OCI-LY7 (cell line): Measurements from ENCODE around the gene CAMK2B. TPM values are rescaled to one million over a fixed set of nuclear protein-coding genes. Genes with fewer than 3 reads are reported as not detected.
A peak's percentile ranks its signal among the peaks of the same experiment; 100 is the strongest.

Experiments
- BruUV-seq: library from RNA; stranded (reverse); fragments of 400-500 nt; replicated peaks from 2 replicates; lab custom pipeline; 2021; lab: Mats Ljungman, UMichigan
- CTCF ChIA-PET: fragments of 300-600 bp; sonication (Branson Sonifier 250); formaldehyde crosslinking; loops from one replicate; lab custom pipeline; 2022; ENCODE audit warnings: antibody characterized with exemption; ENCODE audit not compliant: unreplicated experiment; lab: Charles Lee
- POLR2A ChIA-PET: fragments of 300-600 bp; sonication (Branson Sonifier 250); formaldehyde crosslinking; loops from one replicate; lab custom pipeline; 2022; ENCODE audit warnings: antibody characterized with exemption; lab: Charles Lee
- DNase-seq: peaks from one replicate; pipeline ENCODE4 v3.0.0-alpha.2; 2015; ENCODE audit warnings: low spot score
- H2AFZ ChIP-seq: fragments of 200-600 bp; sonication (generic), shearing (Covaris generic); 2 replicates; pipeline ENCODE4 v1.6.1; 2014; ENCODE audit warnings: mild to moderate bottlenecking, antibody characterized with exemption, low read length, moderate library complexity
- H3K27ac ChIP-seq: fragments of 200-600 bp; sonication (generic); 2 replicates; pipeline ENCODE4 v1.5.1; 2014; ENCODE audit warnings: mixed run types, low read depth, mild to moderate bottlenecking, moderate library complexity, low read length, inconsistent platforms; ENCODE audit not compliant: poor library complexity, severe bottlenecking
- H3K36me3 ChIP-seq: fragments of 200-600 bp; sonication (generic); 2 replicates; pipeline ENCODE4 v1.6.1; 2014; ENCODE audit warnings: mild to moderate bottlenecking, antibody characterized with exemption, low read length, moderate library complexity, mixed read lengths; ENCODE audit not compliant: insufficient read depth
- H3K4me1 ChIP-seq: fragments of 200-600 bp; sonication (generic); 2 replicates; pipeline ENCODE4 v1.5.1; 2014; ENCODE audit warnings: mild to moderate bottlenecking, low read length; ENCODE audit not compliant: insufficient read depth, poor library complexity, severe bottlenecking
- H3K4me2 ChIP-seq: fragments of 200-600 bp; sonication (generic); 2 replicates; pipeline ENCODE4 v1.6.1; 2014; ENCODE audit warnings: mild to moderate bottlenecking, low read length
- H3K4me3 ChIP-seq: fragments of 200-600 bp; sonication (generic); 2 replicates; pipeline ENCODE4 v1.5.1; 2014; ENCODE audit warnings: mild to moderate bottlenecking, low read depth, low read length; ENCODE audit not compliant: poor library complexity, severe bottlenecking
- H3K79me2 ChIP-seq: fragments of 200-600 bp; sonication (generic); 2 replicates; pipeline ENCODE4 v1.6.1; 2016; ENCODE audit warnings: low read depth, mild to moderate bottlenecking, low read length, moderate library complexity, mixed read lengths; ENCODE audit not compliant: insufficient read depth
- H3K9me2 ChIP-seq: fragments of 200-600 bp; sonication (generic); 2 replicates; pipeline ENCODE4 v1.6.1; 2016; ENCODE audit warnings: mild to moderate bottlenecking, low read length, mixed read lengths; ENCODE audit not compliant: insufficient read depth
- H3K9me3 ChIP-seq: fragments of 200-600 bp; sonication (generic); 2 replicates; pipeline ENCODE4 v1.6.1; 2014; ENCODE audit warnings: mild to moderate bottlenecking, mixed run types, low read length, mixed read lengths
- H4K20me1 ChIP-seq: fragments of 200-600 bp; sonication (generic); 2 replicates; pipeline ENCODE4 v1.6.1; 2014; ENCODE audit warnings: mild to moderate bottlenecking, antibody characterized with exemption, low read length, moderate library complexity, mixed read lengths; ENCODE audit not compliant: insufficient read depth
- EZH2phosphoT487 ChIP-seq: fragments of 200-600 bp; sonication (generic); IDR thresholded peaks from 2 replicates; pipeline ENCODE4 v1.6.1; 2018; ENCODE audit warnings: low read depth, borderline replicate concordance, mild to moderate bottlenecking, mixed run types, antibody characterized with exemption, low read length, moderate library complexity, mixed read lengths
- intact Hi-C: fragments of 100-400 bp; cut with micrococcal nuclease; formaldehyde crosslinking; loops from one replicate; pipeline ENCODE4 v1.10.0; 2022; ENCODE audit not compliant: unreplicated experiment
- total RNA-seq, 2 experiments: library from RNA; depleted of rRNA in 1 of 2; stranded (reverse); fragments of >200 nt in 1 of 2; shearing (Covaris generic) in 1 of 2; gene quantifications; 2 replicates each; pipeline ENCODE4 v1.2.3, GENCODE V29; 2014 to 2022
- TF ChIP-seq, protein P1 (sequence below): fragments of 200-600 bp; sonication (generic); conservative IDR thresholded peaks from 2 replicates; pipeline ENCODE4 v1.5.1; 2014; ENCODE audit warnings: mild to moderate bottlenecking, antibody characterized with exemption, low read length, moderate library complexity, mixed read lengths

Gene CAMK2B
- total RNA-seq, 2 experiments from 2014 or later = 0.66 to 1.1 TPM

DNA sequence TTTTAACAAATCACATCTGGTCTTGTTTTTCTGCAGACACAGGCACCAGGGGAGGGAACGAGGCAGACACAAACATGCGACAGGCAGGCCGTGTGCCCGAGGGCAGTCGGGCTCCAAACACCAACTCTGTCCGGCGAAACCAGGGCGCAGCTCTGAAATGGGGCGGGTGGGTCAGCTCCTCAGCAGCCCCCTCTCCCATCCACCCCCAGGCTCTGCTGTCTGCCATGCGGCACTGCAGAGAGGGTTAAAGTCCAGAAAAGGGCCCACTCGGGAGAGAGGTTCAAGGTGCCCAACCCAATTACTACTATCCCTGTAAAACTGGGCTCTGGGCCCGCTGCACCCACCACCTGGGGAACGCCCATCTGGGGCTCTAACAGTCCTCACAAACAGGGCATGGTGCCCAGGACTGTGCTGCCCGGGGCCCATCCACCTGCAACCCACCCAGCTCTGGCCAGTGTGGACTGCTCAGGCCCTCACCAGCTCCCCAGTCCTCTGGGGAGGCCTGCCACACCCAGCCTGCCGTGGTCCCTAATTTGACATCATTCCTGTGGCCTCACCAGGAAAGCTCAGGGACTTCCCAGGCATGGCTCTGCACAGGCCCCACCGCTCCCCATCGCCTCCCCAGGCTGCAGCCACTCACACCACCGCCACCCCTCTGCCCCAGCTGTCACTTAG is 105.9 kb downstream of the CAMK2B start:
- Histone ChIP-seq H3K4me1 (peaks cover 2% of the 10 kb centered on the region), H3K36me3 (no peaks in the 10 kb centered on the region), H3K27ac (no peak overlapping the region), H3K9me3 (no peaks in the 10 kb centered on the region), H3K4me3 (no peak overlapping the region), H3K79me2 (no peaks in the 10 kb centered on the region), H3K4me2 (no peak overlapping the region), H2AFZ (no peak overlapping the region), H4K20me1 (no peaks in the 10 kb centered on the region), H3K9me2 (no peaks in the 10 kb centered on the region)
- no peak for DNase-seq
- POLR2A ChIA-PET = interaction anchor here (0.6 to 1.0 kb wide), 2 partner anchors 11 to 344 kb away, joined by 3 to 4 read pairs; no protein-coding TSS in a partner anchor
- no TSS peak for BruUV-seq
- intact Hi-C loops = no loop called here
- CTCF ChIA-PET = interaction anchor here (0.6 kb wide), 1 partner anchor 15 kb away, joined by 3 read pairs; no protein-coding TSS in a partner anchor
- no peak for TF ChIP-seq EZH2phosphoT487
- TF ChIP-seq, protein P1, sequence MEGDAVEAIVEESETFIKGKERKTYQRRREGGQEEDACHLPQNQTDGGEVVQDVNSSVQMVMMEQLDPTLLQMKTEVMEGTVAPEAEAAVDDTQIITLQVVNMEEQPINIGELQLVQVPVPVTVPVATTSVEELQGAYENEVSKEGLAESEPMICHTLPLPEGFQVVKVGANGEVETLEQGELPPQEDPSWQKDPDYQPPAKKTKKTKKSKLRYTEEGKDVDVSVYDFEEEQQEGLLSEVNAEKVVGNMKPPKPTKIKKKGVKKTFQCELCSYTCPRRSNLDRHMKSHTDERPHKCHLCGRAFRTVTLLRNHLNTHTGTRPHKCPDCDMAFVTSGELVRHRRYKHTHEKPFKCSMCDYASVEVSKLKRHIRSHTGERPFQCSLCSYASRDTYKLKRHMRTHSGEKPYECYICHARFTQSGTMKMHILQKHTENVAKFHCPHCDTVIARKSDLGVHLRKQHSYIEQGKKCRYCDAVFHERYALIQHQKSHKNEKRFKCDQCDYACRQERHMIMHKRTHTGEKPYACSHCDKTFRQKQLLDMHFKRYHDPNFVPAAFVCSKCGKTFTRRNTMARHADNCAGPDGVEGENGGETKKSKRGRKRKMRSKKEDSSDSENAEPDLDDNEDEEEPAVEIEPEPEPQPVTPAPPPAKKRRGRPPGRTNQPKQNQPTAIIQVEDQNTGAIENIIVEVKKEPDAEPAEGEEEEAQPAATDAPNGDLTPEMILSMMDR = no peak

DNA sequence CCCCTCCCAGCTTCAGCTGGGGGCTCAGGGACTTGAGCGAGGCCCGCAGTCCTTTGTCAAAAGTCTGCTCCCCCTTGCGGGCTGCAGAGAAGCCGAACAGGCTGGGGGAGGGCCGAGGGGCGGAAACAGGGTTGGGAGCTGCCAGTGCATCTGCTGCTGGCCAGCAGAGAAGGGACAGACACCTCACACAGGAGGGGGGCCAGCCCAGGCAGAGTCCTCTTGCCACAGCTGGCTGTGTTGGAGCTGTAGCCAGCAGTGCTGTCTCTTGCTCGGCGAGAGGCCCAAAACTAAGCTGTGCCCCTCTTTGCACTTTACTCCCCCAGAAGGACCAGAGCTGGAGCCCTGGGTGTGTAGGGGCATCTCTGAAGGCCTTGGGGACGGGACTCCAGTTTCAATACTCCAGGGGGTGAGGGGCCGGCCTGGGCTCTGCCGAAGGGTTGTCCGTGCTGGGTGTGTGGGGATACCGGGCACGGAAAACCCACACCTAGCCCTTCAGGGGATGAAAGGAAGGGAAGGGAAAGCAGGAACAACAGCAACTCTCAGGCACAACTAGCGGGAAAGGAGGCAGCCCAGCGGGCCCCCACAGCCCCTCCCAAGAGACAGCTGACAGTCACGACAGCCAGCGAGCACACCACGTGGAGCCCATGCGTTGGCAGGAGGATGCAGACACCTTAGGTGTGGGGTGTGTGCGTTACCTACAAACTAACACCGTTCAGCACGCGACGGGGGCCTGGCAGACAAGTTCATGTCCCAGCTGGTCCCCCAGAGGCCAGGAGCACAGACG is 106.8 kb downstream of the CAMK2B start:
- Histone ChIP-seq H3K9me2 (no peaks in the 10 kb centered on the region), H3K27ac (no peak overlapping the region), H3K4me2 (no peak overlapping the region), H3K4me3 (no peak overlapping the region), H3K9me3 (no peaks in the 10 kb centered on the region), H3K36me3 (peaks cover under 1% of the 10 kb centered on the region; the same call in 1 of the 2 replicates), H3K79me2 (no peaks in the 10 kb centered on the region), H3K4me1 (peaks cover 11% of the 10 kb centered on the region), H2AFZ (no peak overlapping the region), H4K20me1 (no peaks in the 10 kb centered on the region)
- POLR2A ChIA-PET = interaction anchor here (0.6 to 1.1 kb wide), 3 partner anchors 10 to 343 kb away, joined by 3 to 4 read pairs (median 3); no protein-coding TSS in a partner anchor
- peak; percentile 49 for DNase-seq
- TF ChIP-seq, protein P1 = peak; percentile 53
- TF ChIP-seq EZH2phosphoT487 = no peak
- intact Hi-C loops = no loop called here
- BruUV-seq = no TSS peak
- CTCF ChIA-PET = no interaction called here
